Brain microvascular endothelial cell (primary cell): Measurements from ENCODE around the gene AKAP8L.
A peak's percentile ranks its signal among the peaks of the same experiment; 100 is the strongest.

Experiments used
- DNase-seq: peaks from one replicate; pipeline ENCODE4 v3.0.0-alpha.2; 2020
- H3K27ac ChIP-seq: fragments of 250-450 bp; sonication (Bioruptor Pico); 2 replicates; pipeline ENCODE4 v1.5.1; 2020; ENCODE audit warnings: mild to moderate bottlenecking, moderate library complexity
- H3K27me3 ChIP-seq: fragments of 250-450 bp; sonication (Bioruptor Pico); replicated peaks from 2 replicates; pipeline ENCODE4 v1.5.1; 2020; ENCODE audit warnings: mild to moderate bottlenecking
- H3K36me3 ChIP-seq: fragments of 250-450 bp; sonication (Bioruptor Pico); replicated peaks from 2 replicates; pipeline ENCODE4 v1.5.1; 2020; ENCODE audit warnings: mild to moderate bottlenecking
- H3K4me3 ChIP-seq: 2 replicates; pipeline ENCODE4 v1.5.1; 2011; ENCODE audit warnings: low read depth, mild to moderate bottlenecking, control low read depth, low read length, moderate library complexity
- CTCF ChIP-seq: IDR thresholded peaks from 2 replicates; pipeline ENCODE4 v1.5.1; 2011; ENCODE audit warnings: low read depth, mild to moderate bottlenecking, moderate library complexity, low read length, control low read depth, inconsistent platforms; ENCODE audit errors: missing control alignments
- in situ Hi-C: cut with HindIII; loops from 2 replicates; pipeline ENCODE4 v1.10.0; 2017; ENCODE audit warnings: low sequenced_read_pairs, low pct_ligation_motif_present

Gene AKAP8L

GRCh38 chr19:15394426-15394825 lies 24.4 kb downstream of the AKAP8L start:
- H3K27me3 ChIP-seq, result no peaks in the 10 kb centered on the region
- no peak for TF ChIP-seq CTCF
- in situ Hi-C loops, result no loop called here
- no peak overlapping the region for H3K27ac ChIP-seq
- peaks cover 62% of the 10 kb centered on the region for H3K36me3 ChIP-seq
- no peak overlapping the region for H3K4me3 ChIP-seq
- no peak for DNase-seq

GRCh38 chr19:15393963-15394362 lies 24.8 kb downstream of the AKAP8L start:
- Histone ChIP-seq H3K27me3 (no peaks in the 10 kb centered on the region), H3K4me3 (no peak overlapping the region), H3K36me3 (peaks cover 58% of the 10 kb centered on the region), H3K27ac (no peak overlapping the region)
- in situ Hi-C loops, result no loop called here
- no peak for TF ChIP-seq CTCF
- no peak for DNase-seq

- Histone ChIP-seq H3K4me3 (no peak overlapping the region), H3K36me3 (peaks cover 34% of the 10 kb centered on the region), H3K27me3 (no peaks in the 10 kb centered on the region), H3K27ac (no peak overlapping the region)
- in situ Hi-C loops, result no loop called here
- TF ChIP-seq CTCF, result no peak
- no peak for DNase-seq
Observed at GRCh38 chr19:15390814-15391213, 28.0 kb downstream of the AKAP8L start.

- H3K27me3 ChIP-seq, result no peaks in the 10 kb centered on the region
- in situ Hi-C loops, result no loop called here
- no peak overlapping the region for H3K27ac ChIP-seq
- TF ChIP-seq CTCF, result no peak
- H3K36me3 ChIP-seq, result peaks cover 10% of the 10 kb centered on the region
- H3K4me3 ChIP-seq, result no peak overlapping the region
- no peak for DNase-seq
Observed at GRCh38 chr19:15381864-15382263, 36.9 kb downstream of the AKAP8L start.

GRCh38 chr19:15381429-15381828 lies 37.4 kb downstream of the AKAP8L start:
- no peak for TF ChIP-seq CTCF
- H3K36me3 ChIP-seq, result peaks cover 6% of the 10 kb centered on the region
- no peak for DNase-seq
- H3K27ac ChIP-seq, result no peak overlapping the region
- H3K4me3 ChIP-seq, result no peak overlapping the region
- H3K27me3 ChIP-seq, result no peaks in the 10 kb centered on the region
- in situ Hi-C loops, result no loop called here

- peak; percentile 12 for DNase-seq
- H3K4me3 ChIP-seq, result peak overlapping the region; percentile 69
- TF ChIP-seq CTCF, result no peak
- in situ Hi-C loops, result no loop called here
- peaks cover 6% of the 10 kb centered on the region for H3K36me3 ChIP-seq
- no peaks in the 10 kb centered on the region for H3K27me3 ChIP-seq
- peak overlapping the region; percentile 76 for H3K27ac ChIP-seq
Observed at GRCh38 chr19:15379999-15380647, 38.7 kb downstream of the AKAP8L start.
